ENCODE results near the gene TCEA2. TPM values are rescaled to one million over a fixed set of nuclear protein-coding genes. Genes with fewer than 3 reads are reported as not detected.
A peak's percentile ranks its signal among the peaks of the same experiment; 100 is the strongest.

Gene TCEA2
- total and polyA plus RNA-seq, 2 of the 13 experiments (the other 11 are each of a cell fraction or from before 2014, with no cell fraction given) = 28.1 to 33.7 TPM

DNA sequence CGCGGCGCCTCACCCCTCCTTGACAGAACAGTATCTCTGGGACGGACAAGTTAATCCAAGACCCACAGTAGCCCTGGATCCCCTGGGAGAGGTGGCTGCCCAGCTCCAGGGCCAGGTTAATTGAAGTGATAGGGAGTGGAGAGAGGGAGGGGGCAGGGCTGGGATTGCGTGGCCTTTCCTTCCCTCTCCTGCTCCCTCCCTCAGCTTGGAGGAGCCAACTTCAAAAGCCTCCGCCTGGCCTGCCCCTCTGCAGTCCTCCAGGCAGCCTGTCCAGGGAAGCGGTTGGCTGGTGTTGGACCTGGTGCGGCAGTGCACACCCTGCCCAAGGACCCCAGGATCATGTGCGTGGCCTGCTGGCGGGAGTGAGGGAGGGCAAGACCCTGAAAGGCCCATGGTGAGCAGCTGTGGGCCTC lies 27.1 kb upstream of the TCEA2 start, which contains the start of gene C20orf204 (continued):
- TF ChIP-seq, protein P1, sequence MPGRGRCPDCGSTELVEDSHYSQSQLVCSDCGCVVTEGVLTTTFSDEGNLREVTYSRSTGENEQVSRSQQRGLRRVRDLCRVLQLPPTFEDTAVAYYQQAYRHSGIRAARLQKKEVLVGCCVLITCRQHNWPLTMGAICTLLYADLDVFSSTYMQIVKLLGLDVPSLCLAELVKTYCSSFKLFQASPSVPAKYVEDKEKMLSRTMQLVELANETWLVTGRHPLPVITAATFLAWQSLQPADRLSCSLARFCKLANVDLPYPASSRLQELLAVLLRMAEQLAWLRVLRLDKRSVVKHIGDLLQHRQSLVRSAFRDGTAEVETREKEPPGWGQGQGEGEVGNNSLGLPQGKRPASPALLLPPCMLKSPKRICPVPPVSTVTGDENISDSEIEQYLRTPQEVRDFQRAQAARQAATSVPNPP (CRISPR knock-in tag; IDR thresholded peaks at IDR 0.05) = no peak
- TF ChIP-seq, protein P2, sequence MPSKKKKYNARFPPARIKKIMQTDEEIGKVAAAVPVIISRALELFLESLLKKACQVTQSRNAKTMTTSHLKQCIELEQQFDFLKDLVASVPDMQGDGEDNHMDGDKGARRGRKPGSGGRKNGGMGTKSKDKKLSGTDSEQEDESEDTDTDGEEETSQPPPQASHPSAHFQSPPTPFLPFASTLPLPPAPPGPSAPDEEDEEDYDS (CRISPR knock-in tag; IDR thresholded peaks at IDR 0.05) = peak; percentile 95
- TF ChIP-seq KAT2B (IDR thresholded peaks at IDR 0.05; ENCODE audit: borderline replicate concordance, low read depth, low read length) = no peak
- peak; percentile 66; the same call in 1 of the 2 replicates for TF ChIP-seq ZNF879 (CRISPR knock-in tag; IDR thresholded peaks at IDR 0.05)
- no peak for TF ChIP-seq MAZ (IDR thresholded peaks at IDR 0.05; ENCODE audit: borderline replicate concordance, low read depth, low read length)
- peak; percentile 93 for TF ChIP-seq MAZ (CRISPR knock-in tag; IDR thresholded peaks at IDR 0.05; ENCODE audit: low read depth)
- TF ChIP-seq CEBPB (IDR thresholded peaks at IDR 0.05; ENCODE audit: borderline replicate concordance, low read depth, low read length) = no peak
- TF ChIP-seq HMG20A (CRISPR knock-in tag; IDR thresholded peaks at IDR 0.05; ENCODE audit: borderline replicate concordance) = no peak; the same call in 1 of the 2 replicates
- no peak; the same call in 1 of the 2 replicates for TF ChIP-seq ZNF264 (CRISPR knock-in tag; IDR thresholded peaks at IDR 0.05)
- TF ChIP-seq TSC22D2 (CRISPR knock-in tag; IDR thresholded peaks at IDR 0.05; ENCODE audit: borderline replicate concordance) = peak; percentile 31; the same call in 1 of the 2 replicates
- TF ChIP-seq YY1 (IDR thresholded peaks at IDR 0.05; ENCODE audit: insufficient read depth, insufficient replicate concordance, low read depth, low read length) = peak; percentile 26
- no peak for TF ChIP-seq ZNF282 (IDR thresholded peaks at IDR 0.05; ENCODE audit: partially characterized antibody)
- TF ChIP-seq ZFP36 (IDR thresholded peaks at IDR 0.05; ENCODE audit: borderline replicate concordance, low read depth, low read length, partially characterized antibody) = no peak
- TF ChIP-seq ZNF614 (CRISPR knock-in tag; IDR thresholded peaks at IDR 0.05; ENCODE audit: borderline replicate concordance) = peak; percentile 78; the same call in 1 of the 2 replicates
- TF ChIP-seq, protein P3, sequence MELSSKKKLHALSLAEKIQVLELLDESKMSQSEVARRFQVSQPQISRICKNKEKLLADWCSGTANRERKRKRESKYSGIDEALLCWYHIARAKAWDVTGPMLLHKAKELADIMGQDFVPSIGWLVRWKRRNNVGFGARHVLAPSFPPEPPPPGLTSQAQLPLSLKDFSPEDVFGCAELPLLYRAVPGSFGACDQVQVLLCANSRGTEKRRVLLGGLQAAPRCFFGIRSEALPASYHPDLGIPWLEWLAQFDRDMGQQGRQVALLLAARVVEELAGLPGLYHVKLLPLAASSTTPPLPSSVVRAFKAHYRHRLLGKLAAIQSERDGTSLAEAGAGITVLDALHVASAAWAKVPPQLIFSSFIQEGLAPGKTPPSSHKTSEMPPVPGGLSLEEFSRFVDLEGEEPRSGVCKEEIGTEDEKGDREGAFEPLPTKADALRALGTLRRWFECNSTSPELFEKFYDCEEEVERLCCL (CRISPR knock-in tag; IDR thresholded peaks at IDR 0.05; ENCODE audit: borderline replicate concordance) = no peak
- TF ChIP-seq ZNF230 (CRISPR knock-in tag; IDR thresholded peaks at IDR 0.05) = peak; percentile 88; the same call in 1 of the 2 replicates
- no peak for TF ChIP-seq ZNF552 (CRISPR knock-in tag; IDR thresholded peaks at IDR 0.05; ENCODE audit: borderline replicate concordance)
- TF ChIP-seq, protein P4, sequence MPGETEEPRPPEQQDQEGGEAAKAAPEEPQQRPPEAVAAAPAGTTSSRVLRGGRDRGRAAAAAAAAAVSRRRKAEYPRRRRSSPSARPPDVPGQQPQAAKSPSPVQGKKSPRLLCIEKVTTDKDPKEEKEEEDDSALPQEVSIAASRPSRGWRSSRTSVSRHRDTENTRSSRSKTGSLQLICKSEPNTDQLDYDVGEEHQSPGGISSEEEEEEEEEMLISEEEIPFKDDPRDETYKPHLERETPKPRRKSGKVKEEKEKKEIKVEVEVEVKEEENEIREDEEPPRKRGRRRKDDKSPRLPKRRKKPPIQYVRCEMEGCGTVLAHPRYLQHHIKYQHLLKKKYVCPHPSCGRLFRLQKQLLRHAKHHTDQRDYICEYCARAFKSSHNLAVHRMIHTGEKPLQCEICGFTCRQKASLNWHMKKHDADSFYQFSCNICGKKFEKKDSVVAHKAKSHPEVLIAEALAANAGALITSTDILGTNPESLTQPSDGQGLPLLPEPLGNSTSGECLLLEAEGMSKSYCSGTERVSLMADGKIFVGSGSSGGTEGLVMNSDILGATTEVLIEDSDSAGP (CRISPR knock-in tag; IDR thresholded peaks at IDR 0.05; ENCODE audit: borderline replicate concordance) = peak; percentile 96; the same call in 1 of the 2 replicates
- TF ChIP-seq JDP2 (CRISPR knock-in tag; IDR thresholded peaks at IDR 0.05; ENCODE audit: borderline replicate concordance) = no peak
- TF ChIP-seq, protein P5, sequence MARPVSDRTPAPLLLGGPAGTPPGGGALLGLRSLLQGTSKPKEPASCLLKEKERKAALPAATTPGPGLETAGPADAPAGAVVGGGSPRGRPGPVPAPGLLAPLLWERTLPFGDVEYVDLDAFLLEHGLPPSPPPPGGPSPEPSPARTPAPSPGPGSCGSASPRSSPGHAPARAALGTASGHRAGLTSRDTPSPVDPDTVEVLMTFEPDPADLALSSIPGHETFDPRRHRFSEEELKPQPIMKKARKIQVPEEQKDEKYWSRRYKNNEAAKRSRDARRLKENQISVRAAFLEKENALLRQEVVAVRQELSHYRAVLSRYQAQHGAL (CRISPR knock-in tag; IDR thresholded peaks at IDR 0.05; ENCODE audit: not compliant biosample characterization) = no peak
- no peak for TF ChIP-seq MBNL3 (CRISPR knock-in tag; conservative IDR thresholded peaks at IDR 0.05)
- TF ChIP-seq, protein P6, sequence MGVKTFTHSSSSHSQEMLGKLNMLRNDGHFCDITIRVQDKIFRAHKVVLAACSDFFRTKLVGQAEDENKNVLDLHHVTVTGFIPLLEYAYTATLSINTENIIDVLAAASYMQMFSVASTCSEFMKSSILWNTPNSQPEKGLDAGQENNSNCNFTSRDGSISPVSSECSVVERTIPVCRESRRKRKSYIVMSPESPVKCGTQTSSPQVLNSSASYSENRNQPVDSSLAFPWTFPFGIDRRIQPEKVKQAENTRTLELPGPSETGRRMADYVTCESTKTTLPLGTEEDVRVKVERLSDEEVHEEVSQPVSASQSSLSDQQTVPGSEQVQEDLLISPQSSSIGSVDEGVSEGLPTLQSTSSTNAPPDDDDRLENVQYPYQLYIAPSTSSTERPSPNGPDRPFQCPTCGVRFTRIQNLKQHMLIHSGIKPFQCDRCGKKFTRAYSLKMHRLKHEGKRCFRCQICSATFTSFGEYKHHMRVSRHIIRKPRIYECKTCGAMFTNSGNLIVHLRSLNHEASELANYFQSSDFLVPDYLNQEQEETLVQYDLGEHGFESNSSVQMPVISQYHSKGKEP (CRISPR knock-in tag; IDR thresholded peaks at IDR 0.05) = peak; percentile 39; the same call in 1 of the 2 replicates
- TF ChIP-seq KDM1A (CRISPR knock-in tag; IDR thresholded peaks at IDR 0.05) = no peak
- no peak; the same call in 1 of the 2 replicates for TF ChIP-seq RNF2 (conservative IDR thresholded peaks at IDR 0.05; ENCODE audit: low read depth)
